GM21528 (cell line): Measurements from ENCODE around the gene RAB33B.
"Not testable (repeated sequence)": the region's sequence is repeated elsewhere in the genome, so short reads cannot be mapped to it uniquely, and the experiment has no call there.

Experiments used
- ATAC-seq: cut with Tn5 transposase; IDR thresholded peaks from one replicate; pipeline ENCODE4 v1.9.1; 2021; ENCODE audit warnings: mild to moderate bottlenecking, moderate library complexity; ENCODE audit not compliant: unreplicated experiment, low FRiP score

RAB33B gene

GRCh38 chr4:139454111-139455045, at the start of gene RAB33B:
Gene RAB33B, plus strand, starts transcription at chr4:139454121. Its CDS starts 75 bp downstream, at chr4:139454196.
- peak; percentile 8 for ATAC-seq

GRCh38 chr4:139410312-139410711, 43.6 kb upstream of the RAB33B start:
- ATAC-seq = no peak

GRCh38 chr4:139414671-139415210, 39.2 kb upstream of the RAB33B start:
- not testable (repeated sequence) for ATAC-seq

- ATAC-seq = no peak
These were observed 37.7 kb upstream of the RAB33B start for GRCh38 chr4:139416073-139416673.

GRCh38 chr4:139419388-139419914, 34.5 kb upstream of the RAB33B start:
- ATAC-seq = peak; percentile 71

GRCh38 chr4:139420652-139421051, 33.3 kb upstream of the RAB33B start:
- ATAC-seq = no peak

GRCh38 chr4:139436122-139436521, 17.8 kb upstream of the RAB33B start:
- ATAC-seq = no peak

GRCh38 chr4:139438141-139438540, 15.8 kb upstream of the RAB33B start:
- no peak for ATAC-seq

GRCh38 chr4:139441029-139441428, 12.9 kb upstream of the RAB33B start:
- ATAC-seq = no peak

GRCh38 chr4:139443661-139444060, 10.3 kb upstream of the RAB33B start:
- ATAC-seq = no peak

- ATAC-seq = not testable (repeated sequence)
These were observed 9.0 kb upstream of the RAB33B start for GRCh38 chr4:139444881-139445280.

GRCh38 chr4:139447078-139447477, 6.8 kb upstream of the RAB33B start:
- not testable (repeated sequence) for ATAC-seq

- ATAC-seq = no peak
These were observed 3.3 kb upstream of the RAB33B start for GRCh38 chr4:139450586-139450985.

- no peak for ATAC-seq
These were observed 1.9 kb upstream of the RAB33B start for GRCh38 chr4:139451997-139452396.

- peak; percentile 50 for ATAC-seq
These were observed 915 bp upstream of the RAB33B start for GRCh38 chr4:139453041-139453370.

GRCh38 chr4:139453371-139454110, 380 bp upstream of the RAB33B start:
- peak; percentile 92 for ATAC-seq

GRCh38 chr4:139455126-139455538, 1.2 kb downstream of the RAB33B start:
- no peak for ATAC-seq

- ATAC-seq = no peak
These were observed 3.4 kb downstream of the RAB33B start for GRCh38 chr4:139457318-139457717.

GRCh38 chr4:139458543-139458942, 4.6 kb downstream of the RAB33B start:
- ATAC-seq = no peak

- ATAC-seq = no peak
These were observed 5.1 kb downstream of the RAB33B start for GRCh38 chr4:139458999-139459398.

- no peak for ATAC-seq
These were observed 6.6 kb downstream of the RAB33B start for GRCh38 chr4:139460565-139460964.
